A673 (cell line): ENCODE results near the gene PARM1. TPM values are rescaled to one million over a fixed set of nuclear protein-coding genes. Genes with fewer than 3 reads are reported as not detected.
A peak's percentile ranks its signal among the peaks of the same experiment; 100 is the strongest.

Source experiments
- BruUV-seq: library from RNA; stranded (reverse); fragments of 400-500 nt; replicated peaks from 2 replicates; lab custom pipeline; 2021; lab: Mats Ljungman, UMichigan
- CTCF ChIA-PET: fragments of 300-600 bp; sonication (Branson Sonifier 250); formaldehyde crosslinking; loops from one replicate; lab custom pipeline; 2022; ENCODE audit warnings: antibody characterized with exemption; lab: Charles Lee
- POLR2A ChIA-PET: fragments of 300-600 bp; sonication (Branson Sonifier 250); formaldehyde crosslinking; loops from one replicate; lab custom pipeline; 2022; ENCODE audit warnings: antibody characterized with exemption; ENCODE audit not compliant: low non-redundant PET; lab: Charles Lee
- DNase-seq: peaks from one replicate; pipeline ENCODE4 v3.0.0-alpha.2; 2015; ENCODE audit warnings: low spot score
- H3K27ac ChIP-seq: fragments of 200-600 bp; sonication (generic); 2 replicates; pipeline ENCODE4 v1.5.1; 2016; ENCODE audit warnings: mixed run types, low read depth, mild to moderate bottlenecking, mixed read lengths, antibody characterized with exemption, low read length; ENCODE audit not compliant: poor library complexity, severe bottlenecking
- H3K27me3 ChIP-seq: fragments of 200-600 bp; sonication (generic); replicated peaks from 2 replicates; pipeline ENCODE4 v1.6.1; 2017; ENCODE audit warnings: mixed run types, low read depth, mild to moderate bottlenecking, mixed read lengths, antibody characterized with exemption, low read length; ENCODE audit not compliant: insufficient read depth, poor library complexity
- H3K36me3 ChIP-seq: fragments of 200-600 bp; sonication (generic); 2 replicates; pipeline ENCODE4 v1.6.1; 2016; ENCODE audit warnings: mixed run types, mild to moderate bottlenecking, mixed read lengths, antibody characterized with exemption, low read length; ENCODE audit not compliant: insufficient read depth, poor library complexity, severe bottlenecking
- H3K4me1 ChIP-seq: fragments of 200-600 bp; sonication (generic); 2 replicates; pipeline ENCODE4 v1.6.1; 2017; ENCODE audit warnings: mixed run types, mild to moderate bottlenecking, mixed read lengths, antibody characterized with exemption, low read length; ENCODE audit not compliant: insufficient read depth, poor library complexity, severe bottlenecking
- H3K4me3 ChIP-seq: fragments of 200-600 bp; sonication (generic); 2 replicates; pipeline ENCODE4 v1.5.1; 2016; ENCODE audit warnings: low read depth, mixed run types, mild to moderate bottlenecking, mixed read lengths, low read length; ENCODE audit not compliant: poor library complexity, severe bottlenecking
- H3K9me3 ChIP-seq: fragments of 200-600 bp; sonication (generic); 2 replicates; pipeline ENCODE4 v1.6.1; 2016; ENCODE audit warnings: mixed run types, low read depth, mild to moderate bottlenecking, mixed read lengths, antibody characterized with exemption, low read length; ENCODE audit not compliant: poor library complexity, severe bottlenecking
- CTCF ChIP-seq: fragments of 300-800, 200-600 bp; sonication (generic); conservative IDR thresholded peaks from 2 replicates; pipeline ENCODE4 v1.5.1; 2017; ENCODE audit warnings: low read depth, mild to moderate bottlenecking, antibody characterized with exemption, low read length, moderate library complexity, mixed read lengths
- EZH2 ChIP-seq: fragments of 200-600 bp; sonication (generic); IDR thresholded peaks from 2 replicates; pipeline ENCODE4 v1.6.1; 2017; ENCODE audit warnings: borderline replicate concordance, low read depth, mild to moderate bottlenecking, mixed read lengths, antibody characterized with exemption, low read length; ENCODE audit not compliant: poor library complexity, severe bottlenecking
- intact Hi-C: fragments of 100-400 bp; cut with micrococcal nuclease; formaldehyde crosslinking; loops from one replicate; pipeline ENCODE4 v1.10.0; 2022; ENCODE audit not compliant: unreplicated experiment
- total RNA-seq: library from RNA; stranded (reverse); gene quantifications from 2 replicates; pipeline ENCODE4 v1.2.3, GENCODE V29; 2021

PARM1 gene
- total RNA-seq, 1 experiment from 2014 or later: 12.3 TPM

GRCh38 chr4:74941123-74941522, 8.2 kb downstream of the PARM1 start:
- H3K27me3 ChIP-seq: no peaks in the 10 kb centered on the region
- intact Hi-C loops: no loop called here
- ChIA-PET POLR2A (no interaction called here), CTCF (no interaction called here)
- no TSS peak for BruUV-seq
- peak; percentile 2 for DNase-seq
- no peaks in the 10 kb centered on the region for H3K9me3 ChIP-seq
- H3K36me3 ChIP-seq: no peaks in the 10 kb centered on the region
- no peak overlapping the region for H3K4me3 ChIP-seq
- H3K27ac ChIP-seq: no peak overlapping the region
- H3K4me1 ChIP-seq: peaks cover 8% of the 10 kb centered on the region
- TF ChIP-seq CTCF (no peak), EZH2 (no peak)

GRCh38 chr4:74942251-74942917, 9.5 kb downstream of the PARM1 start:
- BruUV-seq: no TSS peak
- TF ChIP-seq EZH2: no peak
- no peak for TF ChIP-seq CTCF
- H3K36me3 ChIP-seq: no peaks in the 10 kb centered on the region
- no peak overlapping the region for H3K27ac ChIP-seq
- intact Hi-C loops: no loop called here
- H3K4me3 ChIP-seq: no peak overlapping the region
- no peaks in the 10 kb centered on the region for H3K27me3 ChIP-seq
- H3K9me3 ChIP-seq: no peaks in the 10 kb centered on the region
- H3K4me1 ChIP-seq: peaks cover 8% of the 10 kb centered on the region
- POLR2A ChIA-PET: no interaction called here
- no peak for DNase-seq
- CTCF ChIA-PET: no interaction called here

GRCh38 chr4:74942918-74943253, 10.0 kb downstream of the PARM1 start:
- ChIA-PET POLR2A (no interaction called here), CTCF (no interaction called here)
- peaks cover 8% of the 10 kb centered on the region for H3K4me1 ChIP-seq
- intact Hi-C loops: no loop called here
- H3K27ac ChIP-seq: no peak overlapping the region
- BruUV-seq: no TSS peak
- no peak overlapping the region for H3K4me3 ChIP-seq
- DNase-seq: no peak
- H3K36me3 ChIP-seq: no peaks in the 10 kb centered on the region
- TF ChIP-seq CTCF: no peak
- no peak for TF ChIP-seq EZH2
- no peaks in the 10 kb centered on the region for H3K27me3 ChIP-seq
- no peaks in the 10 kb centered on the region for H3K9me3 ChIP-seq
